Fibroblast of skin of right biceps (primary cell): ENCODE results near the gene SRPK2.
"Not testable (repeated sequence)": the region's sequence is repeated elsewhere in the genome, so short reads cannot be mapped to it uniquely, and the experiment has no call there.

Experiments
- DNase-seq: peaks from one replicate; pipeline ENCODE4 v3.0.0-alpha.2; 2013

SRPK2 gene

GRCh38 chr7:105257338-105257737 is 131.4 kb downstream of the SRPK2 start:
- no peak for DNase-seq

- DNase-seq = no peak
Observed at GRCh38 chr7:105256761-105257231, 131.9 kb downstream of the SRPK2 start.

- no peak for DNase-seq
Observed at GRCh38 chr7:105250706-105251105, 138.0 kb downstream of the SRPK2 start.

- DNase-seq = no peak
Observed at GRCh38 chr7:105250239-105250638, 138.5 kb downstream of the SRPK2 start.

- DNase-seq = peak; percentile 29
Observed at GRCh38 chr7:105249216-105249615, 139.5 kb downstream of the SRPK2 start.

GRCh38 chr7:105246679-105247078 is 142.0 kb downstream of the SRPK2 start:
- no peak for DNase-seq

GRCh38 chr7:105246256-105246655 is 142.5 kb downstream of the SRPK2 start:
- DNase-seq = no peak

GRCh38 chr7:105245398-105246114 is 143.2 kb downstream of the SRPK2 start:
- DNase-seq = no peak

GRCh38 chr7:105244594-105244993 is 144.1 kb downstream of the SRPK2 start:
- no peak for DNase-seq

GRCh38 chr7:105241198-105241597 is 147.5 kb downstream of the SRPK2 start:
- DNase-seq = no peak

GRCh38 chr7:105238198-105238765 is 150.4 kb downstream of the SRPK2 start:
- DNase-seq = no peak

- no peak for DNase-seq
Observed at GRCh38 chr7:105234886-105235285, 153.8 kb downstream of the SRPK2 start.

GRCh38 chr7:105232829-105233291 is 155.9 kb downstream of the SRPK2 start:
- not testable (repeated sequence) for DNase-seq

GRCh38 chr7:105230486-105230885 is 158.2 kb downstream of the SRPK2 start:
- no peak for DNase-seq

- DNase-seq = no peak
Observed at GRCh38 chr7:105229641-105230040, 159.1 kb downstream of the SRPK2 start.

GRCh38 chr7:105228555-105228954 is 160.2 kb downstream of the SRPK2 start:
- DNase-seq = no peak

GRCh38 chr7:105227391-105227790 is 161.3 kb downstream of the SRPK2 start:
- DNase-seq = no peak

- DNase-seq = peak; percentile 96
Observed at GRCh38 chr7:105224884-105225651, 163.7 kb downstream of the SRPK2 start.

- no peak for DNase-seq
Observed at GRCh38 chr7:105222953-105223352, 165.8 kb downstream of the SRPK2 start.

- peak; percentile 73 for DNase-seq
Observed at GRCh38 chr7:105219771-105220160, 169.0 kb downstream of the SRPK2 start.

GRCh38 chr7:105218939-105219770 is 169.6 kb downstream of the SRPK2 start:
- DNase-seq = no peak

GRCh38 chr7:105218215-105218614 is 170.5 kb downstream of the SRPK2 start:
- DNase-seq = no peak

GRCh38 chr7:105216786-105217185 is 171.9 kb downstream of the SRPK2 start:
- DNase-seq = no peak
